HG02642 (cell line): Measurements from ENCODE around the gene RBFOX2.
A peak's percentile ranks its signal among the peaks of the same experiment; 100 is the strongest.
"Not testable (repeated sequence)": the region's sequence is repeated elsewhere in the genome, so short reads cannot be mapped to it uniquely, and the experiment has no call there.

Source experiments
- ATAC-seq: cut with Tn5 transposase; IDR thresholded peaks from one replicate; pipeline ENCODE4 v1.9.1; 2021; ENCODE audit warnings: mild to moderate bottlenecking; ENCODE audit not compliant: unreplicated experiment, poor library complexity

The RBFOX2 gene

GRCh38 chr22:36044517-36044916 is 15.9 kb upstream of the RBFOX2 start:
- ATAC-seq: not testable (repeated sequence)

- no peak for ATAC-seq
Observed at GRCh38 chr22:36042240-36042639, 13.6 kb upstream of the RBFOX2 start.

- ATAC-seq: no peak
Observed at GRCh38 chr22:36039125-36039524, 10.5 kb upstream of the RBFOX2 start.

GRCh38 chr22:36037102-36037758 is 8.6 kb upstream of the RBFOX2 start:
- ATAC-seq: no peak

- no peak for ATAC-seq
Observed at GRCh38 chr22:36036167-36036624, 7.6 kb upstream of the RBFOX2 start.

GRCh38 chr22:36032611-36033010 is 4.0 kb upstream of the RBFOX2 start:
- ATAC-seq: no peak

- ATAC-seq: no peak
Observed at GRCh38 chr22:36029406-36029755, 757 bp upstream of the RBFOX2 start.

- ATAC-seq: peak; percentile 30
Observed at GRCh38 chr22:36027935-36028645, 534 bp downstream of the RBFOX2 start.

- no peak for ATAC-seq
Observed at GRCh38 chr22:36027579-36027934, 1.1 kb downstream of the RBFOX2 start.

- ATAC-seq: no peak
Observed at GRCh38 chr22:36026741-36027140, 1.9 kb downstream of the RBFOX2 start.

- ATAC-seq: no peak
Observed at GRCh38 chr22:36022697-36023096, 5.9 kb downstream of the RBFOX2 start.

GRCh38 chr22:36022162-36022561 is 6.5 kb downstream of the RBFOX2 start:
- no peak for ATAC-seq

- ATAC-seq: no peak
Observed at GRCh38 chr22:36021606-36022153, 6.9 kb downstream of the RBFOX2 start.

- ATAC-seq: not testable (repeated sequence)
Observed at GRCh38 chr22:36020865-36021264, 7.8 kb downstream of the RBFOX2 start.

GRCh38 chr22:36017651-36018091 is 11.0 kb downstream of the RBFOX2 start:
- no peak for ATAC-seq

- no peak for ATAC-seq
Observed at GRCh38 chr22:36016684-36017083, 11.9 kb downstream of the RBFOX2 start.

GRCh38 chr22:36015811-36016529 is 12.7 kb downstream of the RBFOX2 start:
- ATAC-seq: no peak

GRCh38 chr22:36015155-36015810 is 13.3 kb downstream of the RBFOX2 start:
- no peak for ATAC-seq

GRCh38 chr22:36014546-36015074 is 14.0 kb downstream of the RBFOX2 start:
- ATAC-seq: no peak

GRCh38 chr22:36012332-36012731 is 16.3 kb downstream of the RBFOX2 start:
- ATAC-seq: no peak
